RWPE1 (cell line): ENCODE measurements around the gene SLC1A2.

Source experiments
- CTCF ChIA-PET: fragments of 350-600 bp; sonication (Branson Sonifier 250); formaldehyde crosslinking; extraction: SDS; loops from one replicate; lab custom pipeline; 2021; lab: Yijun Ruan, JAX
- POLR2A ChIA-PET: fragments of 400-600 bp; formaldehyde crosslinking; extraction: SDS; loops from one replicate; lab custom pipeline; 2020; ENCODE audit warnings: antibody characterized with exemption; ENCODE audit not compliant: low non-redundant PET; lab: Yijun Ruan, JAX
- DNase-seq: peaks from one replicate; pipeline ENCODE4 v3.0.0; 2012; ENCODE audit warnings: low spot score
- H3K27ac ChIP-seq: fragments of 450-650 bp; 2 replicates; pipeline ENCODE4 v1.5.1; 2017
- CTCF ChIP-seq: fragments of 450-650 bp; conservative IDR thresholded peaks from 2 replicates; pipeline ENCODE4 v1.5.1; 2017; ENCODE audit warnings: low read depth, mild to moderate bottlenecking

Gene SLC1A2

GRCh38 chr11:35419184-35419829 is at the start of gene SLC1A2:
Gene SLC1A2 (minus strand): TSS chr11:35419558. CDS start chr11:35418966, 592 bp downstream.
- ChIA-PET POLR2A (no interaction called here), CTCF (interaction anchor here (0.5 to 0.8 kb wide), 4 partner anchors 18 to 1245 kb away, joined by 3 to 4 read pairs (median 4); no protein-coding TSS in a partner anchor)
- no peak for TF ChIP-seq CTCF
- H3K27ac ChIP-seq: no peak within 1 kb of the TSS
- no peak for DNase-seq

GRCh38 chr11:35466058-35466457 is 46.7 kb upstream of the SLC1A2 start:
- CTCF ChIA-PET: interaction anchor here (0.8 kb wide), 1 partner anchor 800 kb away, joined by 3 read pairs; no protein-coding TSS in a partner anchor

GRCh38 chr11:35464308-35464707 is 45.0 kb upstream of the SLC1A2 start:
- TF ChIP-seq CTCF: no peak; the same call in 1 of the 2 replicates
- ChIA-PET POLR2A (no interaction called here), CTCF (interaction anchor here (1.0 kb wide), 1 partner anchor 801 kb away, joined by 4 read pairs; no protein-coding TSS in a partner anchor)
- H3K27ac ChIP-seq: no peak overlapping the region
- no peak for DNase-seq

More at GRCh38 chr11:35466058-35466457, 46.7 kb upstream of the SLC1A2 start:
- H3K27ac ChIP-seq: no peak overlapping the region
- POLR2A ChIA-PET: no interaction called here
- no peak for DNase-seq
- no peak for TF ChIP-seq CTCF

GRCh38 chr11:35463331-35463751 is 44.0 kb upstream of the SLC1A2 start:
- no peak for TF ChIP-seq CTCF
- no peak for DNase-seq
- CTCF ChIA-PET: interaction anchor here (0.7 kb wide), 1 partner anchor 802 kb away, joined by 4 read pairs; no protein-coding TSS in a partner anchor
- POLR2A ChIA-PET: no interaction called here
- no peak overlapping the region for H3K27ac ChIP-seq

GRCh38 chr11:35461917-35462538 is 42.7 kb upstream of the SLC1A2 start:
- POLR2A ChIA-PET: no interaction called here
- no peak for TF ChIP-seq CTCF
- DNase-seq: no peak
- CTCF ChIA-PET: no interaction called here
- no peak overlapping the region for H3K27ac ChIP-seq

- H3K27ac ChIP-seq: no peak overlapping the region
- no peak for TF ChIP-seq CTCF
- POLR2A ChIA-PET: no interaction called here
- CTCF ChIA-PET: interaction anchor here (0.8 kb wide), 1 partner anchor 18 kb away, joined by 7 read pairs; no protein-coding TSS in a partner anchor
- DNase-seq: no peak
Measured at GRCh38 chr11:35459489-35459888, 40.1 kb upstream of the SLC1A2 start.
